ENCODE results near the gene UNC13D. TPM values are rescaled to one million over a fixed set of nuclear protein-coding genes. Genes with fewer than 3 reads are reported as not detected.
A peak's percentile ranks its signal among the peaks of the same experiment; 100 is the strongest.

UNC13D gene
- total and polyA plus RNA-seq, 9 of the 15 experiments (the other 6 are each of a cell fraction or from before 2014, with no cell fraction given): 0.86 to 244 (median 69.2) TPM

- Histone ChIP-seq H3K9me3 (replicated peaks; ENCODE audit: control insufficient read depth, insufficient read depth, low read depth, low read length) (no peaks in the 10 kb centered on the region), H3K27ac (ENCODE audit: extremely low read depth, low read depth, low read length) (no peak overlapping the region), H4K20me1 (replicated peaks; ENCODE audit: control insufficient read depth, insufficient read depth, low read length) (no peaks in the 10 kb centered on the region), H3K79me2 (ENCODE audit: control insufficient read depth, insufficient read depth, low read length) (peaks cover 8% of the 10 kb centered on the region), H3K4me2 (ENCODE audit: insufficient read depth, low read length) (no peak overlapping the region), H3K4me3 (no peak overlapping the region), H3K27me3 (ENCODE audit: control insufficient read depth in 2 of 2, insufficient read depth in 2 of 2, low read length in 2 of 2) (no peaks in the 10 kb centered on the region), H3K36me3 (ENCODE audit: control insufficient read depth, insufficient read depth, low read length) (peaks cover 30% of the 10 kb centered on the region; the same call in 1 of the 3 replicates), H3K9ac (ENCODE audit: insufficient read depth in 1 of 2, low read depth in 2 of 2, low read length in 2 of 2) (peak overlapping the region in 1 of 2 experiments; percentile 73; a peak in 1 of 4 replicates), H3K4me1 (replicated peaks in 1 of 2; ENCODE audit: control insufficient read depth in 2 of 2, insufficient read depth in 2 of 2, low read length in 2 of 2) (peaks cover 3 to 52% of the 10 kb centered on the region in 2 experiments; a peak in 4 of 5 replicates), H2AFZ (ENCODE audit: low read depth, low read length) (no peak overlapping the region), H3K9me1 (ENCODE audit: control insufficient read depth, insufficient read depth, low read length) (no peaks in the 10 kb centered on the region)
- ChIA-PET POLR2A (interaction anchor here (0.5 to 15.9 kb wide), 4 partner anchors 10 to 176 kb away, joined by 3 to 169 read pairs (median 6); partner anchors contain the start of gene TRIM47), CTCF (ENCODE audit: low intra/inter-chr PET ratio) (no interaction called here)
- in situ Hi-C loops (cut with MboI): no loop called here
- TSS peak; percentile 45 for BruUV-seq (replicated peaks)
- 76% methylated on average over 6 of the region's 6 CpGs for WGBS (ENCODE audit: insufficient coverage, low coverage, missing lambda C conversion rate)
- peak in 2 of 4 experiments; percentile 49 to 59 for DNase-seq (ENCODE audit: extremely low read depth in 1 of 4, low spot score in 3 of 4)
- peak; percentile 30; the same call in 2 of the 3 replicates for ATAC-seq
- intact Hi-C loops (cut with micrococcal nuclease): no loop called here
- peak; percentile 60 for FAIRE-seq
- no peak for TF ChIP-seq ZNF583 (CRISPR knock-in tag; IDR thresholded peaks at IDR 0.05)
- TF ChIP-seq RUNX1 (IDR thresholded peaks at IDR 0.05; ENCODE audit: low read depth): no peak
- TF ChIP-seq ZNF551 (CRISPR knock-in tag; IDR thresholded peaks at IDR 0.05): no peak
- TF ChIP-seq SNIP1 (IDR thresholded peaks at IDR 0.05; ENCODE audit: low read depth): no peak
- no peak for TF ChIP-seq SMARCA5 (IDR thresholded peaks at IDR 0.05)
- TF ChIP-seq ZNF23 (CRISPR knock-in tag; IDR thresholded peaks at IDR 0.05): no peak
- no peak for TF ChIP-seq BACH1 (tag; IDR thresholded peaks at IDR 0.05)
- peak; percentile 65 for TF ChIP-seq USF2 (CRISPR knock-in tag; IDR thresholded peaks at IDR 0.05)
- TF ChIP-seq RAD21 (CRISPR knock-in tag; conservative IDR thresholded peaks at IDR 0.05 in 1 of 2, IDR thresholded peaks at IDR 0.05 in 1 of 2): peak in 1 of 2 experiments; percentile 34; a peak in 2 of 4 replicates
- TF ChIP-seq CC2D1A (IDR thresholded peaks at IDR 0.05): no peak
- no peak for TF ChIP-seq SIRT6 (IDR thresholded peaks at IDR 0.05; ENCODE audit: low read depth, low read length)
- no peak for TF ChIP-seq ZNF830 (CRISPR knock-in tag; IDR thresholded peaks at IDR 0.05)
- TF ChIP-seq HMG20A (CRISPR knock-in tag; conservative IDR thresholded peaks at IDR 0.05): no peak
- TF ChIP-seq POLR2AphosphoS5 (IDR thresholded peaks at IDR 0.05; ENCODE audit: control insufficient read depth, insufficient read depth, low read depth, low read length): no peak
- TF ChIP-seq CREB3 (tag; conservative IDR thresholded peaks at IDR 0.05; ENCODE audit: low read depth): no peak
- TF ChIP-seq SREBF2 (CRISPR knock-in tag; IDR thresholded peaks at IDR 0.05): no peak
- TF ChIP-seq PURB (CRISPR knock-in tag; IDR thresholded peaks at IDR 0.05; ENCODE audit: low read depth): no peak
- no peak for TF ChIP-seq TFAM (CRISPR knock-in tag; conservative IDR thresholded peaks at IDR 0.05)
- TF ChIP-seq, protein P1, sequence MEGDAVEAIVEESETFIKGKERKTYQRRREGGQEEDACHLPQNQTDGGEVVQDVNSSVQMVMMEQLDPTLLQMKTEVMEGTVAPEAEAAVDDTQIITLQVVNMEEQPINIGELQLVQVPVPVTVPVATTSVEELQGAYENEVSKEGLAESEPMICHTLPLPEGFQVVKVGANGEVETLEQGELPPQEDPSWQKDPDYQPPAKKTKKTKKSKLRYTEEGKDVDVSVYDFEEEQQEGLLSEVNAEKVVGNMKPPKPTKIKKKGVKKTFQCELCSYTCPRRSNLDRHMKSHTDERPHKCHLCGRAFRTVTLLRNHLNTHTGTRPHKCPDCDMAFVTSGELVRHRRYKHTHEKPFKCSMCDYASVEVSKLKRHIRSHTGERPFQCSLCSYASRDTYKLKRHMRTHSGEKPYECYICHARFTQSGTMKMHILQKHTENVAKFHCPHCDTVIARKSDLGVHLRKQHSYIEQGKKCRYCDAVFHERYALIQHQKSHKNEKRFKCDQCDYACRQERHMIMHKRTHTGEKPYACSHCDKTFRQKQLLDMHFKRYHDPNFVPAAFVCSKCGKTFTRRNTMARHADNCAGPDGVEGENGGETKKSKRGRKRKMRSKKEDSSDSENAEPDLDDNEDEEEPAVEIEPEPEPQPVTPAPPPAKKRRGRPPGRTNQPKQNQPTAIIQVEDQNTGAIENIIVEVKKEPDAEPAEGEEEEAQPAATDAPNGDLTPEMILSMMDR (IDR thresholded peaks at IDR 0.05 in 2 of 3, conservative IDR thresholded peaks at IDR 0.05 in 1 of 3; ENCODE audit: insufficient read depth in 2 of 3, low read depth in 1 of 3, low read length in 3 of 3): peak in 2 of 3 experiments; percentile 32; a peak in 3 of 6 replicates
- no peak for TF ChIP-seq THRAP3 (IDR thresholded peaks at IDR 0.05; ENCODE audit: borderline replicate concordance)
- no peak for TF ChIP-seq ZNF436 (CRISPR knock-in tag; IDR thresholded peaks at IDR 0.05)
- TF ChIP-seq ATF7 (IDR thresholded peaks at IDR 0.05): no peak
These were observed 45.2 kb upstream of the UNC13D start for GRCh38 chr17:75889454-75889853.
